ENCODE data around the gene KIRREL3.

The KIRREL3 gene

GRCh38 chr11:127037001-127037400 lies 36.4 kb upstream of the KIRREL3 start:
- H3K4me3 ChIP-seq (ENCODE audit: low read length): no peak overlapping the region
- no peak for DNase-seq (ENCODE audit: low read depth)
- no peak for TF ChIP-seq CTCF (IDR thresholded peaks at IDR 0.05; ENCODE audit: insufficient read depth, low read depth, low read length, missing control alignments)

GRCh38 chr11:127035824-127036223 lies 35.3 kb upstream of the KIRREL3 start:
- no peak for TF ChIP-seq CTCF (IDR thresholded peaks at IDR 0.05; ENCODE audit: insufficient read depth, low read depth, low read length, missing control alignments)
- no peak for DNase-seq (ENCODE audit: low read depth)
- no peak overlapping the region for H3K4me3 ChIP-seq (ENCODE audit: low read length)

- no peak for DNase-seq (ENCODE audit: low read depth)
- TF ChIP-seq CTCF (IDR thresholded peaks at IDR 0.05; ENCODE audit: insufficient read depth, low read depth, low read length, missing control alignments): no peak
- H3K4me3 ChIP-seq (ENCODE audit: low read length): no peak overlapping the region
Observed at GRCh38 chr11:127034973-127035372, 34.4 kb upstream of the KIRREL3 start.

GRCh38 chr11:127028648-127029047 lies 28.1 kb upstream of the KIRREL3 start:
- H3K4me3 ChIP-seq (ENCODE audit: low read length): no peak overlapping the region
- TF ChIP-seq CTCF (IDR thresholded peaks at IDR 0.05; ENCODE audit: insufficient read depth, low read depth, low read length, missing control alignments): no peak

GRCh38 chr11:127027789-127028188 lies 27.2 kb upstream of the KIRREL3 start:
- no peak for DNase-seq (ENCODE audit: low read depth)
- TF ChIP-seq CTCF (IDR thresholded peaks at IDR 0.05; ENCODE audit: insufficient read depth, low read depth, low read length, missing control alignments): no peak
- H3K4me3 ChIP-seq (ENCODE audit: low read length): no peak overlapping the region

More at GRCh38 chr11:127028648-127029047, 28.1 kb upstream of the KIRREL3 start:
- no peak for DNase-seq (ENCODE audit: low read depth)

- TF ChIP-seq CTCF (IDR thresholded peaks at IDR 0.05; ENCODE audit: insufficient read depth, low read depth, low read length, missing control alignments): no peak
- DNase-seq (ENCODE audit: low read depth): no peak
- H3K4me3 ChIP-seq (ENCODE audit: low read length): no peak overlapping the region
Observed at GRCh38 chr11:127027000-127027399, 26.4 kb upstream of the KIRREL3 start.

- no peak for TF ChIP-seq CTCF (IDR thresholded peaks at IDR 0.05; ENCODE audit: insufficient read depth, low read depth, low read length, missing control alignments)
- no peak overlapping the region for H3K4me3 ChIP-seq (ENCODE audit: low read length)
- peak; percentile 35 for DNase-seq (ENCODE audit: low read depth)
Observed at GRCh38 chr11:127023991-127024390, 23.4 kb upstream of the KIRREL3 start.

Measured in epithelial cell of esophagus (primary cell).